ENCODE measurements around the gene EIF5.
A peak's percentile ranks its signal among the peaks of the same experiment; 100 is the strongest.

The EIF5 gene

GRCh38 chr14:103391048-103391447 is 57.0 kb downstream of the EIF5 start:
- H3K27ac ChIP-seq: no peak overlapping the region
- DNase-seq (ENCODE audit: low spot score): no peak

GRCh38 chr14:103392106-103392505 is 58.1 kb downstream of the EIF5 start:
- no peak for DNase-seq (ENCODE audit: low spot score)
- no peak for TF ChIP-seq CTCF (IDR thresholded peaks at IDR 0.05)
- no peak overlapping the region for H3K27ac ChIP-seq
- H3K4me3 ChIP-seq: no peak overlapping the region

More at GRCh38 chr14:103391048-103391447, 57.0 kb downstream of the EIF5 start:
- peak; percentile 35 for TF ChIP-seq CTCF (IDR thresholded peaks at IDR 0.05)
- H3K4me3 ChIP-seq: no peak overlapping the region

- no peak overlapping the region for H3K27ac ChIP-seq
- TF ChIP-seq CTCF (IDR thresholded peaks at IDR 0.05): no peak
These were observed 58.5 kb downstream of the EIF5 start for GRCh38 chr14:103392572-103392971.

GRCh38 chr14:103393070-103393469 is 59.0 kb downstream of the EIF5 start:
- no peak overlapping the region for H3K4me3 ChIP-seq
- H3K27ac ChIP-seq: no peak overlapping the region

More at GRCh38 chr14:103392572-103392971, 58.5 kb downstream of the EIF5 start:
- H3K4me3 ChIP-seq: no peak overlapping the region
- no peak for DNase-seq (ENCODE audit: low spot score)

DNA sequence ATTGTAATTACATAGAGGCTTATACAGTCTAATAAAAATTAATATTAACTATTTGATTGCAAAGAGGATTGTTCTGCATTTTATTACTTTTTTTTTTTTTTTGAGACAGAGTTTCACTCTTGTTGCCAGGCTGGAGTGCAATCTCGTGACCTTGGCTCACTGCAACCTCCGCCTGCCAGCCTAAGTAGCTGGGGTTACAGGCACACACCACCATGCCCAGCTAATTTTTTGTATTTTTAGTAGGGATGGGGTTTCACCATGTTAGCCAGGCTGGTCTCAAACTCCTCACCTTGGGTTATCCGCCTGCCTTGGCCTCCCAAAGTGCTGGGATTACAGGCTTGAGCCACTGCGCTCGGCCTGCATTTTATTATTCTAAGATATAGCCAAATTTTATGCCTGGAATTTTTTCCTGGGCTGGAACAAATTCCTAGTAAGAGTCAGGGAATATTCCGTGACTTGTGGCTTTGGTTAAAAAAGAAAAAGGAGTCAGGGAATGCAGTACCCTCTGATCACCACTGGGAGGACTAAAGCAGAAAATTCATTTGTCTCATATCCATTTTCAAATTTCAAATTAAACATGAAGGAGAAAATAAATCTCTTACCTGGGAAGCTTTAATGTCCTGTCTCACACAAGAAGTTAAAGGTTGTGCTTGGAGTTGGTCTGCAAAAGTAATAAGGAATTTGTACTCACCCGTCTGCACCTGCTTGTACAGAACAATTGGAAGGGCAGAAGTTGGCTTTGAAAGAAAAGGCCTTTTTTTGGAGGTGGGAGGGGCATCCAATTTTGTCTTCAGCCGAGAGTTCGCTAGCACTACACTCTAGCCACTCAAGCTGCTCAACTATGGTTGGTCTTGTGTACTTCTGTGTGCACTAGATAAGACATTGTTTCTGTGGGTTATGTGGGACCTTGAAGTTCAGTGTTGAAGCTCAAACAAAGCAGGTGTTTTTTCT is 59.9 kb downstream of the EIF5 start:
- Histone ChIP-seq H3K4me3 (no peak overlapping the region), H3K27ac (peak overlapping the region in 1 of 2 donors; percentile 63)
- DNase-seq (ENCODE audit: low spot score): no peak
- TF ChIP-seq CTCF (IDR thresholded peaks at IDR 0.05): peak; percentile 83

More at GRCh38 chr14:103393070-103393469, 59.0 kb downstream of the EIF5 start:
- DNase-seq (ENCODE audit: low spot score): no peak
- TF ChIP-seq CTCF (IDR thresholded peaks at IDR 0.05): no peak
